Osteocyte (in vitro differentiated cells): Measurements from ENCODE around the gene SPSB1. TPM values are rescaled to one million over a fixed set of nuclear protein-coding genes. Genes with fewer than 3 reads are reported as not detected.

Experiments used
- DNase-seq: peaks from one replicate; pipeline ENCODE4 v3.0.0; 2021; ENCODE audit warnings: mixed read lengths; ENCODE audit not compliant: unreplicated experiment; ENCODE audit errors: extremely low spot score
- H3K27ac Mint-ChIP-seq: one replicate; pipeline ENCODE4 v1.8.0; 2021; ENCODE audit warnings: mild to moderate bottlenecking, mixed read lengths; ENCODE audit not compliant: unreplicated experiment
- H3K27me3 Mint-ChIP-seq: one replicate; pipeline ENCODE4 v1.8.0; 2021; ENCODE audit warnings: mixed read lengths; ENCODE audit not compliant: unreplicated experiment
- H3K36me3 Mint-ChIP-seq: one replicate; pipeline ENCODE4 v1.8.0; 2021; ENCODE audit warnings: mixed read lengths; ENCODE audit not compliant: unreplicated experiment
- H3K4me1 Mint-ChIP-seq: one replicate; pipeline ENCODE4 v1.8.0; 2021; ENCODE audit warnings: mixed read lengths; ENCODE audit not compliant: unreplicated experiment
- H3K4me3 Mint-ChIP-seq: one replicate; pipeline ENCODE4 v1.8.0; 2021; ENCODE audit warnings: mild to moderate bottlenecking, moderate library complexity, mixed read lengths; ENCODE audit not compliant: unreplicated experiment
- H3K9me3 Mint-ChIP-seq: one replicate; pipeline ENCODE4 v1.8.0; 2021; ENCODE audit warnings: mixed read lengths; ENCODE audit not compliant: unreplicated experiment
- CTCF ChIP-seq: fragments of 200-600 bp; sonication (generic); IDR thresholded peaks from 2 replicates; pipeline ENCODE4 v1.5.0; 2021; ENCODE audit warnings: antibody characterized with exemption, mild to moderate bottlenecking, moderate library complexity
- total RNA-seq: library from RNA; stranded (reverse); gene quantifications from 2 replicates; pipeline ENCODE4 v1.2.1, GENCODE V29; 2021

The SPSB1 gene
- total RNA-seq, 1 donor from 2014 or later: 52.8 TPM

- Mint-ChIP-seq H3K36me3 (peaks cover 6% of the 10 kb centered on the region), H3K4me1 (peaks cover 57% of the 10 kb centered on the region), H3K27ac (peak overlapping the region; percentile 10), H3K4me3 (no peak overlapping the region), H3K27me3 (no peaks in the 10 kb centered on the region), H3K9me3 (no peaks in the 10 kb centered on the region)
- TF ChIP-seq CTCF: no peak
- DNase-seq: no peak
Measured at GRCh38 chr1:9311479-9311878, 18.8 kb downstream of the SPSB1 start.

- H3K27ac Mint-ChIP-seq: no peak overlapping the region
- TF ChIP-seq CTCF: no peak
Measured at GRCh38 chr1:9312168-9312720, 19.6 kb downstream of the SPSB1 start.

GRCh38 chr1:9313576-9313975, 20.9 kb downstream of the SPSB1 start:
- Mint-ChIP-seq H3K4me3 (no peak overlapping the region), H3K27ac (peak overlapping the region; percentile 96), H3K27me3 (no peaks in the 10 kb centered on the region), H3K9me3 (no peaks in the 10 kb centered on the region), H3K4me1 (peaks cover 64% of the 10 kb centered on the region), H3K36me3 (peaks cover 4% of the 10 kb centered on the region)
- TF ChIP-seq CTCF: no peak
- DNase-seq: no peak

More at GRCh38 chr1:9312168-9312720, 19.6 kb downstream of the SPSB1 start:
- Mint-ChIP-seq H3K4me3 (no peak overlapping the region), H3K27me3 (no peaks in the 10 kb centered on the region), H3K36me3 (peaks cover 6% of the 10 kb centered on the region), H3K4me1 (peaks cover 61% of the 10 kb centered on the region), H3K9me3 (no peaks in the 10 kb centered on the region)
- no peak for DNase-seq

- Mint-ChIP-seq H3K27me3 (no peaks in the 10 kb centered on the region), H3K36me3 (peaks cover 5% of the 10 kb centered on the region), H3K4me1 (peaks cover 61% of the 10 kb centered on the region), H3K9me3 (no peaks in the 10 kb centered on the region), H3K4me3 (no peak overlapping the region), H3K27ac (peak overlapping the region; percentile 96)
- no peak for DNase-seq
- TF ChIP-seq CTCF: no peak
Measured at GRCh38 chr1:9314111-9314510, 21.4 kb downstream of the SPSB1 start.

GRCh38 chr1:9314711-9315379, 22.2 kb downstream of the SPSB1 start:
- Mint-ChIP-seq H3K4me1 (peaks cover 57% of the 10 kb centered on the region), H3K27ac (peak overlapping the region; percentile 96), H3K36me3 (peaks cover 5% of the 10 kb centered on the region), H3K4me3 (no peak overlapping the region), H3K9me3 (no peaks in the 10 kb centered on the region), H3K27me3 (no peaks in the 10 kb centered on the region)
- DNase-seq: no peak
- no peak for TF ChIP-seq CTCF
